ENCODE measurements around the gene OR2V1.
"Not testable (repeated sequence)": the region's sequence is repeated elsewhere in the genome, so short reads cannot be mapped to it uniquely, and the experiment has no call there.

OR2V1 gene

DNA sequence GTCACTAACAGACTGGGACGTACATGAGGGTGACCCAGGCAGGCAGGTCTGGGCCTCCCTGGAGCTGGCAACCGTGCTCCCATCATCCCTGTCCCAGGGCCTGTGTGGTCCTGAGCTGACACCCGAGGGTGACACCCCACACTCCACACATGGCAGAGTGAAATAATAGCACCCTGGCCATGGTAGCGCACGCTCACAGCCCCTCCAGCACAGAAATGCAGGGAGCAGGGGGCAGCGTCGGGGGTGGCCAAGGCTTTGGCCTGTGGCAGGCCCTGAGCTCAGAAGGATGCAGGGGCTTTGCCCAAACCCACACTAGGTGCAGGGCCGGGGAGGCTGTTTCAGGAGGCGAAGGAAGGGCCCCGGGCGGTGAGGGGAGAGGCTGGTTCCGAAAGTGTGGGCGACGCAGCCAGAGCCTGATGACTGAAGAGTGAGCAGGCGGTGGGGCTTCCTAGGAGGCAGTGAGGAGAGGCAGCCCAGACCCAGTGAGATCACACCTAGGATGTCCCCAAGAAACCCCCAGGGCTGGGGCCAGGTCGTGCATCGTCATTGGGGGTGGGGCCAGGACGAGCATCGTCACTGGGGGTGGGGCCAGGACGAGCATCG is 29.3 kb upstream of the OR2V1 start:
- FAIRE-seq (peak; percentile 47), DNase-seq (ENCODE audit: insufficient read length, low spot score) (peak; percentile 68)
- TF ChIP-seq SPI1 (IDR thresholded peaks at IDR 0.05; ENCODE audit: low read depth, low read length) (no peak), PAX5 (IDR thresholded peaks at IDR 0.05; ENCODE audit: insufficient read depth, low read length, severe bottlenecking) (no peak), POU2F2 (IDR thresholded peaks at IDR 0.05; ENCODE audit: low read depth, low read length) (no peak)

DNA sequence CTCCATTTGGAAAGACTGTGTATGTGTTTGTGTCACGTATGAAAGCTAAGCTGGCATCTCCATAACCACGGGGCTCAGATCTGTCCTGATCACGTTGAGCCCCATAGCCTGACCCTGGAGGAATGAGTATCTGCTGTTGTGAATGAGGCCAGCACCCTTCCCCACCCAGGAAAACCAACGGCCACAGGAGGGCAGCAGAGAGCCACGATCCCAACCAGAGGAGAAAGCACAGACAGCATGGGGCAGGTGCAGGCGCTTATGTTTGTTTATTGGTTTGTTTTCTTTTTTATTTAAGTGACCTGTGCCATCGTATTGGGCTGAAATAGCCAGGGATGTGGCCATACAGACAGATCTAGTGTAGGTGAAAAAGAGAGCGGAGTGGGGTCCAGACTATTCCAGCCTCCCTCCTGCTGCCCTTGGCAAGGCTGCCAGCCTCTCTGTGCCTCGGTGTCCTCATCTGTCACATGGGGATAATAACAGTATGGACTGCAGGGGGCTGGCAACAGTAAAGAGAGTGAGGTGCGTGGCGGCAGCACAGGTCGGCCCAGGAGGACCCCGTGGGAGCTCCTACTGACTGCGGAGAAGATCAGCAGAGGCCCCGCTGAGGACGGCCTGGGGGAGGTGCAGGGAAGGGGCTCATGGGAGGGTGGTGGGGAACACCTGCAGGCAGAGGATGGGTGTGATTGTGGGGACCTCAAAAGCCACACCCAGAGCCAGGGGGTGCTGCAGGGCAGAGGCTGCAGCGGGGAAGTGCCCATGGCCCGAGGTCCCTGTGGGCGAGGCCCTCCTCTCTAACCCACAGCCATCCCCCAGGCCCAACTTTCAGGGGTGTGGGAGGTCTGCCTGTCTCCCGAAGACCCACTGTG is 28.6 kb upstream of the OR2V1 start:
- no peak for TF ChIP-seq TAF1 (IDR thresholded peaks at IDR 0.05; ENCODE audit: low read depth, low read length)
- TF ChIP-seq SPI1 (IDR thresholded peaks at IDR 0.05; ENCODE audit: low read depth, low read length), result 0 out of 2 replicates have a peak, but pooled peaks have one; percentile 13
- no peak for TF ChIP-seq PAX5 (IDR thresholded peaks at IDR 0.05; ENCODE audit: insufficient read depth, low read length, severe bottlenecking)
- TF ChIP-seq POU2F2 (IDR thresholded peaks at IDR 0.05; ENCODE audit: low read depth, low read length), result no peak
- TF ChIP-seq POLR2A (IDR thresholded peaks at IDR 0.05; ENCODE audit: low read depth, low read length), result no peak
- TF ChIP-seq POLR2AphosphoS5 (IDR thresholded peaks at IDR 0.05; ENCODE audit: low read depth, low read length), result no peak
- FAIRE-seq, result peak; percentile 91
- DNase-seq (ENCODE audit: insufficient read length, low spot score), result peak; percentile 68

DNA sequence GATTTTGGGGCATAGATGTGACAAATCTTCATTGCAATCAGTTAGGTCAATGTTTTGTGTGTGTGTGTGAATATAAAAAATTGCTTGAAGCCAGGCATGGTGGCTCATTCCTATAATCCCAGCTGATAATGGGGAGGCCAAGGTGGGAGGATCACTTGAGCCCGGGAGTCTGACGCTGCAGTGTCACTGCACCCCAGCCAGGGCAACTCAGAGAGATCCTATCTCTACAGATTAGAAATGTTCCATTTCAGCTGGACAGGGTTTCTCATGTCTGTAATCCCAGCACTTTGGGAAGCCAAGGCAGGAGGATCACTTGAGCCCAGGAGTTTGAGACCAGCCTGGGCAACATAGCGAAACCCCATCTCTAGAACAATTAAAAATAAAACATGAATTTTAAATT is 27.9 kb upstream of the OR2V1 start:
- TF ChIP-seq POU2F2 (IDR thresholded peaks at IDR 0.05; ENCODE audit: low read depth, low read length) (no peak), SPI1 (IDR thresholded peaks at IDR 0.05; ENCODE audit: low read depth, low read length) (no peak), POLR2AphosphoS5 (IDR thresholded peaks at IDR 0.05; ENCODE audit: low read depth, low read length) (no peak), PAX5 (IDR thresholded peaks at IDR 0.05; ENCODE audit: insufficient read depth, low read length, severe bottlenecking) (no peak), TAF1 (IDR thresholded peaks at IDR 0.05; ENCODE audit: low read depth, low read length) (no peak), POLR2A (IDR thresholded peaks at IDR 0.05; ENCODE audit: low read depth, low read length) (no peak)
- no peak for FAIRE-seq
- no peak for DNase-seq (ENCODE audit: insufficient read length, low spot score)

DNA sequence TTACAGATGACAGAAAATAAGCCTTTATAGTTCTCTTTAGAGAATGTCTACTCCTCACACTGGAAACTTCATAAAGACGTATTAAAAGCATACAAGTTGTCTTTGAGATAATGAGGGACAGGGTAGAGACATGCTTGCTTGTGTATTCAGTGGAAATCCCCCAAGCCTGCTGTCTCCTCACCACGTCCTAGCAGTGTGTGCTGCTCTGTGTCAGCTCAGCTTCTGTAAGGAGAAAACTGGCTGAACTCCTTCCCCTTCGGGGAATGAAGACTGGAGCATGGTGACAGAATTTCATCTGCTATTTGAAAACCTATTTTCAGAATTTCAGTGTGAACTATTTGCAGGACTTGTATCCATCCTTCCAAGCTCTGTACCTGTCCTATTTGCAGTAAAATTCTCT is 25.8 kb upstream of the OR2V1 start:
- TF ChIP-seq POLR2AphosphoS5 (IDR thresholded peaks at IDR 0.05; ENCODE audit: low read depth, low read length), result no peak
- TF ChIP-seq POLR2A (IDR thresholded peaks at IDR 0.05; ENCODE audit: low read depth, low read length), result no peak
- no peak for TF ChIP-seq TAF1 (IDR thresholded peaks at IDR 0.05; ENCODE audit: low read depth, low read length)
- no peak for TF ChIP-seq POU2F2 (IDR thresholded peaks at IDR 0.05; ENCODE audit: low read depth, low read length)
- no peak for TF ChIP-seq SPI1 (IDR thresholded peaks at IDR 0.05; ENCODE audit: low read depth, low read length)
- TF ChIP-seq PAX5 (IDR thresholded peaks at IDR 0.05; ENCODE audit: insufficient read depth, low read length, severe bottlenecking), result no peak
- FAIRE-seq (no peak), DNase-seq (ENCODE audit: insufficient read length, low spot score) (no peak)

DNA sequence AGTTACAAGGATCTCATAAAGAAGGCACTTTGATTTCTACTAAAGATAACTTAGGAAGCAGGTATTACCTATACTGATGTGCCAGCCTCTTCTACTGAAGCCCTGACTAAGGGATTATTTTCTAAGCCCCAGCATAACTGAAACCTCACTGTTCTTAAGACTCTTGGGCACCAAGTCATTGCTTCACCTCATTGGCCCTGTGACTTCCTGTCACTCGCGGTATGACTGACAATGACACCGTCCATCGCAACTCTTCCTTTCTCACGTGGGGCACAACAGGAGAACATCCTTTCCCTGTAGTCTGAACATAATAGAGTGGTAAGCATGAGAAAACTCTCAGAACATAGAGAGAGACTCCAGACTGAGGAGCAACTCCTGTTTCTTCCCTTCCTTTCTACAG is 22.8 kb upstream of the OR2V1 start:
- no peak for DNase-seq (ENCODE audit: insufficient read length, low spot score)
- peak; percentile 41 for FAIRE-seq
- TF ChIP-seq POLR2A (IDR thresholded peaks at IDR 0.05; ENCODE audit: low read depth, low read length), result no peak
- TF ChIP-seq TAF1 (IDR thresholded peaks at IDR 0.05; ENCODE audit: low read depth, low read length), result no peak
- no peak for TF ChIP-seq PAX5 (IDR thresholded peaks at IDR 0.05; ENCODE audit: insufficient read depth, low read length, severe bottlenecking)
- TF ChIP-seq SPI1 (IDR thresholded peaks at IDR 0.05; ENCODE audit: low read depth, low read length), result no peak
- TF ChIP-seq POU2F2 (IDR thresholded peaks at IDR 0.05; ENCODE audit: low read depth, low read length), result no peak
- no peak for TF ChIP-seq POLR2AphosphoS5 (IDR thresholded peaks at IDR 0.05; ENCODE audit: low read depth, low read length)

DNA sequence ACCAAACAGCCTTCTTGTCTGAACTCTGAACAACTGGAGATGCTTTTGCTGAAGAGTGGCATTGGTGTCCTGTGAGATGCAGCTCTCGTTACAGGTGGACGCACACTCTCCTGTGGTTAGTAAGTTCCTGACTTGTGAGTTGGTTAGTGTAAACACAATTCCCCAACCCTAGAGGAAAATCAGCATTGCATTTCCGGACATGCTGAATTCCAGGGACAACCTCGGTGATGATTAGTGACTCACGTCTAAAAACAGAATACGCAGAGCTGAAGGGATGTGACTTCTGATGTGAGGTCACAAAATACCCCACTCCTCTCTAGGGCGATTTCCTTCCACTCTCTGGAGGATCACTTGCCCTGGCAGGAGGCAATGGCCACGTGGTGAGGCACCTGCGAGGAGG is 21.4 kb upstream of the OR2V1 start:
- TF ChIP-seq POU2F2 (IDR thresholded peaks at IDR 0.05; ENCODE audit: low read depth, low read length) (no peak), TAF1 (IDR thresholded peaks at IDR 0.05; ENCODE audit: low read depth, low read length) (no peak), POLR2AphosphoS5 (IDR thresholded peaks at IDR 0.05; ENCODE audit: low read depth, low read length) (no peak), PAX5 (IDR thresholded peaks at IDR 0.05; ENCODE audit: insufficient read depth, low read length, severe bottlenecking) (no peak), SPI1 (IDR thresholded peaks at IDR 0.05; ENCODE audit: low read depth, low read length) (no peak), POLR2A (IDR thresholded peaks at IDR 0.05; ENCODE audit: low read depth, low read length) (no peak)
- DNase-seq (ENCODE audit: insufficient read length, low spot score) (no peak), FAIRE-seq (no peak)

DNA sequence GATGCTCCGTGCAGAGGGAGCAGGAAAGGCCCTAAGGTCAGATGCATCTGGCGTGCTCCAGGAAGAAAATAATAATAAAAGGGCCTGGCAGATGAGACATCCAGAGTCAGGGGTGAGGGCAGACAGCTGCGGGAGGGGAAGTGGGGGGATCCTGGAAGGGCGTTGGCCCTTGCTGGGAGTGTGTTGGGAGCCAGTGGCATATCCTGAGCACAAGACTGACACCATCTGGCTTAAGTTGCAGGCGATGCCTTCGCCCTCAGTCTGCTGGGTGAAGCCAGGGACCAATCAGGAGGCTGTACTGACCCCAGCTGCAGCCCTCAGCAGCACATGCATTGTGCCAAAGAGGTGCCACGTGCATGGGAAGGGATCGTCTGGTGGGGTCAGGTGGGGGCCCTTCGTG is 20.2 kb upstream of the OR2V1 start:
- FAIRE-seq (no peak), DNase-seq (ENCODE audit: insufficient read length, low spot score) (no peak)
- TF ChIP-seq TAF1 (IDR thresholded peaks at IDR 0.05; ENCODE audit: low read depth, low read length) (no peak), PAX5 (IDR thresholded peaks at IDR 0.05; ENCODE audit: insufficient read depth, low read length, severe bottlenecking) (no peak), POLR2A (IDR thresholded peaks at IDR 0.05; ENCODE audit: low read depth, low read length) (no peak), SPI1 (IDR thresholded peaks at IDR 0.05; ENCODE audit: low read depth, low read length) (no peak), POLR2AphosphoS5 (IDR thresholded peaks at IDR 0.05; ENCODE audit: low read depth, low read length) (no peak), POU2F2 (IDR thresholded peaks at IDR 0.05; ENCODE audit: low read depth, low read length) (no peak)

DNA sequence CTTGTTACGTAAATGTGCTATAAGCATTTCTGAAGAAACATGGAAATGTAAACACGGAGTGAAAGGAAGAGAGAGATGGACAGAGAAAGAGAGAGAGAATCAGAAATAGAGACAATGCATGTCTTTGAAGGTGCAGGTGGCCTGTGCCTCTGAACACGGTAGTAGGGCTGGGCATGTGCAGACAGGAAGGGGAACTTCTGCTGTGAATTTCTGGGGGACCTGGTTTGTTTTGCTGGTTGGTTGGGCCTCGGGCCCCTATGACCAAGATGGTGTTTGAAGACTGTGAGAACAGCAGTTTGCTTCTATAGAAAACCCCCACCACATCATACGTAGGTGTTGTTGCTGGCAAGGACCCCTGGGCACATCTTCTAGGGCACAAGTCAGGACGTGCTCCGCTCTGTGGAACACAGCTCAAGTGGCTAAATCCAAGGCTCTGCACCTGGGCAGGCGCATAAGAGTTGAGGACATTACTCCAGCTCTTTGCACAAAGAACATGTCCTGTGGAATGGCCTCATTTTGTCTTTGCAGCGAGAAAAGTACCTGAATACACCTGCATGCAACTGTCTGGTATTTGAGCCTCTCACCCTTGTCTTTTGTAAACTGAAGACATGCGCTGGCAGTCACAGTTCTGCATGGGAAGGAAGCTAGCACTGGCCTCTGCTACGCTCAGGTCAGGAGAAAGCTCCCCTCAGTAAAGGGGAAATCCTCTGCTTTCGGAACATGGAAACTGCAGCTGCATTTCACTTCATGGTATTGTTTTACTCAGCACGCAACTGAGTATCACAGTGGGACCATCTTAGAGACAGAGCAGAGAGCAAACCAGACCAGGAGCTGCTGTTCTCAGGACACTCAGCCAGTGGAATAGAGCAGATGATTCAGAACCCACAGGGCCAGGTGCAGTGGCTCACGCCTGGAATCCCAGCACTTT is 19.1 kb upstream of the OR2V1 start:
- no peak for FAIRE-seq
- no peak for DNase-seq (ENCODE audit: insufficient read length, low spot score)
- TF ChIP-seq POU2F2 (IDR thresholded peaks at IDR 0.05; ENCODE audit: low read depth, low read length) (no peak), SPI1 (IDR thresholded peaks at IDR 0.05; ENCODE audit: low read depth, low read length) (no peak), TAF1 (IDR thresholded peaks at IDR 0.05; ENCODE audit: low read depth, low read length) (no peak), POLR2AphosphoS5 (IDR thresholded peaks at IDR 0.05; ENCODE audit: low read depth, low read length) (no peak), POLR2A (IDR thresholded peaks at IDR 0.05; ENCODE audit: low read depth, low read length) (no peak), PAX5 (IDR thresholded peaks at IDR 0.05; ENCODE audit: insufficient read depth, low read length, severe bottlenecking) (no peak)

DNA sequence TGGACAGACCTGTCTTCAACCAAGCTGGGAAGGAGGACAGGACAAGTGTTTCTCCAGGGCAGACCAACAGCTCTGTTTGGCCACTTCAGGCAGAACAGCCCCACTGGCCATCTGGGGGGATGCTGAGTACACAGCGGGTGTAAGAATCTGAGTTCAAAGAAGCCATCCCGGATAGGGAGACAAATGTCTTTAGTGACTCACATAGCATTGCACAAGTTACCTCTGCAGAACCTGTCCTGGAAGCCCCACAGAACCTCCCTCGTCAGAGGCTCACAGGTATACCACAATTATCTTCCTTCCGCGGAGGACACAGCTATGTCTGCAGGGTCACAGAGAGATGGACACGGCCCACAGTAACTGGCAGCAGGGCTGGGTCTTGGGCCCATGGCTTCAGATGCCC is 18.4 kb upstream of the OR2V1 start:
- TF ChIP-seq SPI1 (IDR thresholded peaks at IDR 0.05; ENCODE audit: low read depth, low read length) (no peak), PAX5 (IDR thresholded peaks at IDR 0.05; ENCODE audit: insufficient read depth, low read length, severe bottlenecking) (no peak), POLR2AphosphoS5 (IDR thresholded peaks at IDR 0.05; ENCODE audit: low read depth, low read length) (no peak), POLR2A (IDR thresholded peaks at IDR 0.05; ENCODE audit: low read depth, low read length) (no peak), TAF1 (IDR thresholded peaks at IDR 0.05; ENCODE audit: low read depth, low read length) (no peak), POU2F2 (IDR thresholded peaks at IDR 0.05; ENCODE audit: low read depth, low read length) (no peak)
- FAIRE-seq (no peak), DNase-seq (ENCODE audit: insufficient read length, low spot score) (no peak)

DNA sequence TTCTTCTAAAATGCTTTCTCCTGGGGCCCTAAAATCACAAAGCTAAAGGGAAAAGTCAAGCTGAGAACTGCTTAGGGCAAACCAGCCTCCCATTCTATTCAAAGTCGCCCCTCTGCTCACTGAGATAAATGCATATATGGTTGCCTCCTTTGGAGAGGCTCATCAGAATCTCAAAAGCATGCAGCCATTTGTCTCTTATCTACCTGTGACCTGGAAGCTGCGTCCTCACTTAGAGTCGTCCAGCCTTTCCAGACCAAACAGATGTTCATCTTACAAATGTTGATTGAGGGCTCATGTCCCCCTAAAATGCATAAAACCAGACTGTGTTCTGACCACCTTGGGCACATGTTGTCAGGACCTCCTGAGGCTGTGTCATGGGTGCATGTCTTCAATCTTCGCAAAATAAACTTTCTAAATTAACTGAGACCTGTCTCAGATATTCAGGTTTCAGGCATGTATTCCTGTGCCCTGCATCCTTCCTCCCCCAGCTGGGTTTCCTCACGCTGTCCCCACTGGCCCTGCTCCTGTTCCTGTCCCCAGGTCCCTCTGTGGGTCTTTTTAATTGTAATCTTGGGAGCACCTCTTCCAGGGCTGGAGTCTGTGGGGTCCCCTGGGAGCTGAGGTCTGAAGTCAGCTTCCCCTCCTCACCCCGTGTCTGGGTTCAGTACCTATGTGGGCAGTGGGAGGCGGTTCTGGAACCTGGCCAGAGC is 16.1 kb upstream of the OR2V1 start, which contains the start of gene OR2V2:
Gene OR2V2 (plus strand): TSS at position 660 of the 710 bp plus-strand sequence. CDS start 7,357 bp downstream, outside the sequence.
- DNase-seq (ENCODE audit: insufficient read length, low spot score); FAIRE-seq: not testable (repeated sequence)
